ENCODE measurements around the gene BANP. TPM values are rescaled to one million over a fixed set of nuclear protein-coding genes. Genes with fewer than 3 reads are reported as not detected.

BANP gene
- total RNA-seq, 3 donors from 2014 or later (not counting 1 experiment from before 2014, with no cell fraction given) = 88.8 to 117 (median 117) TPM

- Mint-ChIP-seq H3K9me3 (no peaks in the 10 kb centered on the region), H3K4me3 (no peak overlapping the region), H3K27ac (no peak overlapping the region), H3K27me3 (ENCODE audit: low read depth in 2 of 2) (peaks cover 0 to 14% of the 10 kb centered on the region in 2 donors), H3K36me3 (no peaks in the 10 kb centered on the region), H3K4me1 (no peaks in the 10 kb centered on the region)
- ATAC-seq (peak in 1 of 3 donors; percentile 27), DNase-seq (peak in 1 of 2 donors; percentile 43)
- WGBS (ENCODE audit: insufficient coverage) = 50% methylated on average over 44 of the region's 44 CpGs
- peaks cover 7% of the 10 kb centered on the region for H3K27me3 ChIP-seq (ENCODE audit: control insufficient read depth, insufficient read depth, low read length)
- no peak overlapping the region for H3K27ac ChIP-seq (ENCODE audit: low read length)
- H3K4me3 ChIP-seq (ENCODE audit: low read length) = no peak overlapping the region
- peaks cover 8% of the 10 kb centered on the region for H3K4me1 ChIP-seq (ENCODE audit: control insufficient read depth, insufficient read depth, low read length)
- intact Hi-C loops (cut with micrococcal nuclease) = no loop called here
- TF ChIP-seq CTCF (IDR thresholded peaks at IDR 0.05) = no peak
- no peaks in the 10 kb centered on the region for H3K36me3 ChIP-seq (ENCODE audit: control insufficient read depth, insufficient read depth, low read length)
- H3K9me3 ChIP-seq (ENCODE audit: control insufficient read depth, insufficient read depth, low read length) = no peaks in the 10 kb centered on the region
These were observed 24.7 kb upstream of the BANP start for GRCh38 chr16:87926246-87927194.

- Mint-ChIP-seq H3K4me3 (no peak overlapping the region), H3K4me1 (no peaks in the 10 kb centered on the region), H3K9me3 (no peaks in the 10 kb centered on the region), H3K36me3 (no peaks in the 10 kb centered on the region), H3K27ac (no peak overlapping the region), H3K27me3 (ENCODE audit: low read depth in 2 of 2) (peaks cover 0 to 14% of the 10 kb centered on the region in 2 donors)
- no peak for DNase-seq
- TF ChIP-seq CTCF (IDR thresholded peaks at IDR 0.05) = no peak
- intact Hi-C loops (cut with micrococcal nuclease) = no loop called here
- H3K27ac ChIP-seq (ENCODE audit: low read length) = no peak overlapping the region
- ATAC-seq = no peak
- WGBS (ENCODE audit: insufficient coverage) = 25% methylated on average over 2 of the region's 4 CpGs
- no peaks in the 10 kb centered on the region for H3K36me3 ChIP-seq (ENCODE audit: control insufficient read depth, insufficient read depth, low read length)
- peaks cover 8% of the 10 kb centered on the region for H3K4me1 ChIP-seq (ENCODE audit: control insufficient read depth, insufficient read depth, low read length)
- no peaks in the 10 kb centered on the region for H3K9me3 ChIP-seq (ENCODE audit: control insufficient read depth, insufficient read depth, low read length)
- H3K27me3 ChIP-seq (ENCODE audit: control insufficient read depth, insufficient read depth, low read length) = peaks cover 7% of the 10 kb centered on the region
- no peak overlapping the region for H3K4me3 ChIP-seq (ENCODE audit: low read length)
These were observed 24.1 kb upstream of the BANP start for GRCh38 chr16:87927195-87927562.

- Histone ChIP-seq H3K4me1 (ENCODE audit: control insufficient read depth, insufficient read depth, low read length) (peaks cover 8% of the 10 kb centered on the region), H3K9me3 (ENCODE audit: control insufficient read depth, insufficient read depth, low read length) (no peaks in the 10 kb centered on the region), H3K27me3 (ENCODE audit: control insufficient read depth, insufficient read depth, low read length) (peaks cover 7% of the 10 kb centered on the region), H3K4me3 (ENCODE audit: low read length) (no peak overlapping the region), H3K36me3 (ENCODE audit: control insufficient read depth, insufficient read depth, low read length) (no peaks in the 10 kb centered on the region), H3K27ac (ENCODE audit: low read length) (no peak overlapping the region)
- intact Hi-C loops (cut with micrococcal nuclease) = no loop called here
- Mint-ChIP-seq H3K4me1 (no peaks in the 10 kb centered on the region), H3K27me3 (ENCODE audit: low read depth in 2 of 2) (peaks cover 0 to 11% of the 10 kb centered on the region in 2 donors), H3K36me3 (no peaks in the 10 kb centered on the region), H3K4me3 (no peak overlapping the region), H3K9me3 (no peaks in the 10 kb centered on the region), H3K27ac (no peak overlapping the region)
- WGBS (ENCODE audit: insufficient coverage) = 89% methylated on average over 6 of the region's 7 CpGs
- no peak for TF ChIP-seq CTCF (IDR thresholded peaks at IDR 0.05)
- DNase-seq (no peak), ATAC-seq (no peak)
These were observed 21.2 kb upstream of the BANP start for GRCh38 chr16:87929986-87930385.
